A549 (cell line): ENCODE measurements around the gene TLR9.

ENCODE experiments used
- ESRRA ChIP-seq: fragments of 150-350 bp; IDR thresholded peaks from 2 replicates; pipeline ENCODE4 v1.6.1; 2014; ENCODE audit warnings: mild to moderate bottlenecking, low read length, borderline replicate concordance
- JUN ChIP-seq, 2 experiments: fragments of >200 bp; sonication (Bioruptor Twin); formaldehyde crosslinking; IDR thresholded peaks; 2 replicates in 1 of 2; 3 replicates in 1 of 2; pipeline ENCODE4 v1.6.1; 2016 to 2017
- MAFK ChIP-seq: fragments of 450-650 bp; IDR thresholded peaks from 2 replicates; pipeline ENCODE4 v1.6.1; 2014; ENCODE audit not compliant: partially characterized antibody
- MYC ChIP-seq: IDR thresholded peaks from 2 replicates; pipeline ENCODE4 v1.6.1; 2012; ENCODE audit warnings: mild to moderate bottlenecking, inconsistent platforms, low read length, improper control_type of control experiment, borderline replicate concordance
- NR3C1 ChIP-seq: fragments of >200 bp; sonication (Bioruptor Twin); formaldehyde crosslinking; IDR thresholded peaks from 3 replicates; pipeline ENCODE4 v1.6.1; 2017
- POLR2A ChIP-seq: IDR thresholded peaks from 2 replicates; pipeline ENCODE4 v1.6.1; 2012; ENCODE audit warnings: mild to moderate bottlenecking, low read length
- TP53 ChIP-seq: fragments of 250-450 bp; sonication (Bioruptor Pico); IDR thresholded peaks from 2 replicates; pipeline ENCODE4 v1.5.0; 2021; ENCODE audit warnings: mild to moderate bottlenecking, moderate library complexity
- TF ChIP-seq, protein P1 (sequence below): fragments of >200 bp; sonication (Bioruptor Twin); formaldehyde crosslinking; IDR thresholded peaks from 3 replicates; pipeline ENCODE4 v1.5.1; 2016
- TF ChIP-seq, protein P2 (sequence below): fragments of 450-650 bp; IDR thresholded peaks from 2 replicates; pipeline ENCODE4 v1.6.1; 2014; ENCODE audit warnings: antibody characterized with exemption

DNA sequence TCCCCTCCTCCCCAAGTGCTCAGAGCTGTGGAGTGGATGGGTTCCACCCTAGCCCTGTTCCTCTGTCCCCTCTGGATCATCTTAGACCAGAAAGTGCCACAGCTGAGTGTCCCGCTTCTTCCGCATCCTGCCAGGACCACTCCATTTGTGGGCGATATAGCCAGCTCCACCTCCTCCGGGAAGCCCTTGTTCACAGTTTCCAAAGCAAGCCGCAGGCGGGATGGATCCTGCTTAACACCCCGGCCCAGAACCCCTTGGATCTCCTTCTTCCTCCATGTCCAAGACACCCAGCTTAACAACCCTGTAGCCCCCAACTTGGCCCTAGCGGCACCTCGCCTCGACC, 28.0 kb downstream of the TLR9 start:
- TF ChIP-seq, protein P1, sequence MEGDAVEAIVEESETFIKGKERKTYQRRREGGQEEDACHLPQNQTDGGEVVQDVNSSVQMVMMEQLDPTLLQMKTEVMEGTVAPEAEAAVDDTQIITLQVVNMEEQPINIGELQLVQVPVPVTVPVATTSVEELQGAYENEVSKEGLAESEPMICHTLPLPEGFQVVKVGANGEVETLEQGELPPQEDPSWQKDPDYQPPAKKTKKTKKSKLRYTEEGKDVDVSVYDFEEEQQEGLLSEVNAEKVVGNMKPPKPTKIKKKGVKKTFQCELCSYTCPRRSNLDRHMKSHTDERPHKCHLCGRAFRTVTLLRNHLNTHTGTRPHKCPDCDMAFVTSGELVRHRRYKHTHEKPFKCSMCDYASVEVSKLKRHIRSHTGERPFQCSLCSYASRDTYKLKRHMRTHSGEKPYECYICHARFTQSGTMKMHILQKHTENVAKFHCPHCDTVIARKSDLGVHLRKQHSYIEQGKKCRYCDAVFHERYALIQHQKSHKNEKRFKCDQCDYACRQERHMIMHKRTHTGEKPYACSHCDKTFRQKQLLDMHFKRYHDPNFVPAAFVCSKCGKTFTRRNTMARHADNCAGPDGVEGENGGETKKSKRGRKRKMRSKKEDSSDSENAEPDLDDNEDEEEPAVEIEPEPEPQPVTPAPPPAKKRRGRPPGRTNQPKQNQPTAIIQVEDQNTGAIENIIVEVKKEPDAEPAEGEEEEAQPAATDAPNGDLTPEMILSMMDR: no peak
- TF ChIP-seq POLR2A (no peak), MAFK (no peak), NR3C1 (no peak), ESRRA (no peak), JUN (IDR thresholded peaks at IDR 0.05) (no peak), MYC (no peak), TP53 (CRISPR knock-in tag) (no peak)
- TF ChIP-seq, protein P2, sequence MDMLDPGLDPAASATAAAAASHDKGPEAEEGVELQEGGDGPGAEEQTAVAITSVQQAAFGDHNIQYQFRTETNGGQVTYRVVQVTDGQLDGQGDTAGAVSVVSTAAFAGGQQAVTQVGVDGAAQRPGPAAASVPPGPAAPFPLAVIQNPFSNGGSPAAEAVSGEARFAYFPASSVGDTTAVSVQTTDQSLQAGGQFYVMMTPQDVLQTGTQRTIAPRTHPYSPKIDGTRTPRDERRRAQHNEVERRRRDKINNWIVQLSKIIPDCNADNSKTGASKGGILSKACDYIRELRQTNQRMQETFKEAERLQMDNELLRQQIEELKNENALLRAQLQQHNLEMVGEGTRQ: no peak
